Activated T-cell treated with anti-CD3 and anti-CD28 coated beads, Interleukin-2, amount 50 U/mL, for 72 hours (primary cell): ENCODE results near the gene XPO6. TPM values are rescaled to one million over a fixed set of nuclear protein-coding genes. Genes with fewer than 3 reads are reported as not detected.

Source experiments
- ATAC-seq, 2 donors: fragments of 150-1000 bp; cut with Tn5 transposase; replicated peaks in 1 of 2; 2 replicates each; pipeline ENCODE4 v1.10.0; 2021; ENCODE audit warnings: moderate library complexity in 2 of 2, mild to moderate bottlenecking in 1 of 2
- DNase-seq, 2 donors: peaks; one replicate each; pipeline ENCODE4 v3.0.0; 2021 to 2022; ENCODE audit warnings: mixed read lengths in 1 of 2
- H3K27ac Mint-ChIP-seq: one replicate; pipeline ENCODE4 v1.8.0; 2022; ENCODE audit warnings: mild to moderate bottlenecking, moderate library complexity, mixed read lengths
- H3K27me3 Mint-ChIP-seq: one replicate; pipeline ENCODE4 v1.8.0; 2022; ENCODE audit warnings: low read depth, mixed read lengths
- H3K36me3 Mint-ChIP-seq, 2 donors: one replicate each; pipeline ENCODE4 v1.8.0; 2022; ENCODE audit warnings: mixed read lengths in 2 of 2, mild to moderate bottlenecking in 1 of 2; ENCODE audit not compliant: insufficient read depth in 2 of 2
- H3K4me1 Mint-ChIP-seq: one replicate; pipeline ENCODE4 v1.8.0; 2022; ENCODE audit warnings: low read depth, mixed read lengths
- H3K4me3 Mint-ChIP-seq, 2 donors: one replicate each; pipeline ENCODE4 v1.8.0; 2022; ENCODE audit warnings: mild to moderate bottlenecking in 2 of 2, mixed read lengths in 2 of 2, moderate library complexity in 2 of 2
- H3K9me3 Mint-ChIP-seq, 2 donors: one replicate each; pipeline ENCODE4 v1.8.0; 2022; ENCODE audit warnings: mixed read lengths in 2 of 2
- total RNA-seq, 2 donors: library from RNA; stranded (reverse); gene quantifications; one replicate each; pipeline ENCODE4 v1.2.3, GENCODE V29; 2022

XPO6 gene
- total RNA-seq, 2 donors from 2014 or later: 276 to 279 TPM

GRCh38 chr16:28108590-28109247, 103.0 kb downstream of the XPO6 start:
- Mint-ChIP-seq H3K4me1 (peaks cover 15% of the 10 kb centered on the region), H3K36me3 (peaks cover 18 to 31% of the 10 kb centered on the region in 2 donors), H3K4me3 (no peak overlapping the region), H3K9me3 (no peaks in the 10 kb centered on the region), H3K27me3 (no peaks in the 10 kb centered on the region), H3K27ac (no peak overlapping the region)
- DNase-seq (no peak), ATAC-seq (no peak)

- peaks cover 17 to 33% of the 10 kb centered on the region in 2 donors for H3K36me3 Mint-ChIP-seq
- no peak for ATAC-seq
- no peaks in the 10 kb centered on the region for H3K9me3 Mint-ChIP-seq
Observed at GRCh38 chr16:28107232-28107631, 104.5 kb downstream of the XPO6 start.

GRCh38 chr16:28106467-28107215, 105.1 kb downstream of the XPO6 start:
- Mint-ChIP-seq H3K27me3 (no peaks in the 10 kb centered on the region), H3K27ac (no peak overlapping the region), H3K9me3 (no peaks in the 10 kb centered on the region), H3K4me1 (peaks cover 4% of the 10 kb centered on the region), H3K4me3 (no peak overlapping the region), H3K36me3 (peaks cover 20 to 35% of the 10 kb centered on the region in 2 donors)
- no peak for ATAC-seq
- no peak for DNase-seq

More at GRCh38 chr16:28107232-28107631, 104.5 kb downstream of the XPO6 start:
- DNase-seq: no peak
- peak overlapping the region; percentile 37 for H3K27ac Mint-ChIP-seq
- H3K4me3 Mint-ChIP-seq: no peak overlapping the region
- H3K27me3 Mint-ChIP-seq: no peaks in the 10 kb centered on the region
- H3K4me1 Mint-ChIP-seq: peaks cover 4% of the 10 kb centered on the region

- no peak for ATAC-seq
- peaks cover 4% of the 10 kb centered on the region for H3K4me1 Mint-ChIP-seq
- H3K9me3 Mint-ChIP-seq: no peaks in the 10 kb centered on the region
- H3K4me3 Mint-ChIP-seq: no peak overlapping the region
- peaks cover 20 to 35% of the 10 kb centered on the region in 2 donors for H3K36me3 Mint-ChIP-seq
- DNase-seq: no peak
- H3K27me3 Mint-ChIP-seq: no peaks in the 10 kb centered on the region
- no peak overlapping the region for H3K27ac Mint-ChIP-seq
Observed at GRCh38 chr16:28105954-28106353, 105.8 kb downstream of the XPO6 start.

GRCh38 chr16:28105297-28105696, 106.5 kb downstream of the XPO6 start:
- peaks cover 18 to 32% of the 10 kb centered on the region in 2 donors for H3K36me3 Mint-ChIP-seq
- no peaks in the 10 kb centered on the region for H3K27me3 Mint-ChIP-seq
- H3K9me3 Mint-ChIP-seq: no peaks in the 10 kb centered on the region
- DNase-seq (no peak), ATAC-seq (no peak)
- no peak overlapping the region for H3K4me3 Mint-ChIP-seq
- peaks cover 4% of the 10 kb centered on the region for H3K4me1 Mint-ChIP-seq
- peak overlapping the region; percentile 42 for H3K27ac Mint-ChIP-seq

- H3K4me1 Mint-ChIP-seq: peaks cover 2% of the 10 kb centered on the region
- no peaks in the 10 kb centered on the region for H3K27me3 Mint-ChIP-seq
- DNase-seq: no peak
- no peaks in the 10 kb centered on the region for H3K9me3 Mint-ChIP-seq
- no peak overlapping the region for H3K27ac Mint-ChIP-seq
- no peak for ATAC-seq
- peaks cover 18 to 28% of the 10 kb centered on the region in 2 donors for H3K36me3 Mint-ChIP-seq
- no peak overlapping the region for H3K4me3 Mint-ChIP-seq
Observed at GRCh38 chr16:28104404-28104803, 107.4 kb downstream of the XPO6 start.

- peak overlapping the region; percentile 51 for H3K27ac Mint-ChIP-seq
- H3K4me3 Mint-ChIP-seq: no peak overlapping the region
Observed at GRCh38 chr16:28103516-28104170, 108.1 kb downstream of the XPO6 start.

GRCh38 chr16:28101533-28101890, 110.3 kb downstream of the XPO6 start:
- Mint-ChIP-seq H3K4me3 (no peak overlapping the region), H3K27ac (no peak overlapping the region), H3K27me3 (no peaks in the 10 kb centered on the region), H3K36me3 (peaks cover 12 to 27% of the 10 kb centered on the region in 2 donors), H3K4me1 (no peaks in the 10 kb centered on the region), H3K9me3 (no peaks in the 10 kb centered on the region)
- ATAC-seq (no peak), DNase-seq (no peak)

More at GRCh38 chr16:28103516-28104170, 108.1 kb downstream of the XPO6 start:
- H3K4me1 Mint-ChIP-seq: no peaks in the 10 kb centered on the region
- H3K9me3 Mint-ChIP-seq: no peaks in the 10 kb centered on the region
- ATAC-seq: no peak
- peaks cover 17 to 29% of the 10 kb centered on the region in 2 donors for H3K36me3 Mint-ChIP-seq
- DNase-seq: no peak
- H3K27me3 Mint-ChIP-seq: no peaks in the 10 kb centered on the region

- H3K27me3 Mint-ChIP-seq: no peaks in the 10 kb centered on the region
- no peak overlapping the region for H3K27ac Mint-ChIP-seq
- H3K4me1 Mint-ChIP-seq: no peaks in the 10 kb centered on the region
- H3K9me3 Mint-ChIP-seq: no peaks in the 10 kb centered on the region
- no peak for DNase-seq
- no peak for ATAC-seq
- peaks cover 12 to 27% of the 10 kb centered on the region in 2 donors for H3K36me3 Mint-ChIP-seq
- no peak overlapping the region for H3K4me3 Mint-ChIP-seq
Observed at GRCh38 chr16:28100810-28101532, 110.8 kb downstream of the XPO6 start.

GRCh38 chr16:28098959-28099945, 112.5 kb downstream of the XPO6 start:
- no peak for DNase-seq
- H3K4me1 Mint-ChIP-seq: no peaks in the 10 kb centered on the region
- no peaks in the 10 kb centered on the region for H3K27me3 Mint-ChIP-seq
- peaks cover 11 to 19% of the 10 kb centered on the region in 2 donors for H3K36me3 Mint-ChIP-seq
- H3K27ac Mint-ChIP-seq: peak overlapping the region; percentile 4
- no peaks in the 10 kb centered on the region for H3K9me3 Mint-ChIP-seq
- no peak for ATAC-seq
- H3K4me3 Mint-ChIP-seq: no peak overlapping the region

GRCh38 chr16:28098171-28098958, 113.4 kb downstream of the XPO6 start:
- Mint-ChIP-seq H3K36me3 (peaks cover 11 to 18% of the 10 kb centered on the region in 2 donors), H3K9me3 (no peaks in the 10 kb centered on the region)
- ATAC-seq: no peak

More at GRCh38 chr16:28098171-28098958, 113.4 kb downstream of the XPO6 start:
- Mint-ChIP-seq H3K4me3 (no peak overlapping the region), H3K27me3 (no peaks in the 10 kb centered on the region), H3K4me1 (no peaks in the 10 kb centered on the region), H3K27ac (no peak overlapping the region)
- DNase-seq: no peak
